ENCODE results near the gene SLIT3.

The SLIT3 gene

GRCh38 chr5:169015991-169016390 is 284.9 kb downstream of the SLIT3 start:
- no peak for DNase-seq

- DNase-seq, result no peak
These were observed 287.1 kb downstream of the SLIT3 start for GRCh38 chr5:169013846-169014245.

GRCh38 chr5:169013208-169013728 is 287.7 kb downstream of the SLIT3 start:
- DNase-seq, result no peak

DNA sequence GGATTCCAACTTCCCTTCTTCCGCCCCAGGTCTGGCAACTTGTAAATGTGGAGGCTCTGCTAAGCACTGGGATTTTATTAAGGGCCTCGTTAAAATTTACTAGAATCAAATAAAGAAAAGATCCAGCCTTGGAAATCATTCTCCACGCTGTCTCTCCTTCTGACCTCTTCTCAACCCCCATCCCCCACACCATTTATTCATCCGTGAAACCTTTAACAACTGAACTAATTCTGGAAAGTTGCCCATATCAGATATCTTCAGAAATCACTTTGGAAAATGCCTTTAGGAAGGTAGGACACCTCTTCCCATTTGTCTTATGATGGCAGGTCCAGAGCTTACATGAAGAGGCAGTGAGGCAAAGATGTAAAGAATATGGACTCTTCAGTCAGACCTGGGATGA is 288.5 kb downstream of the SLIT3 start:
- DNase-seq, result no peak

GRCh38 chr5:169011451-169011850 is 289.5 kb downstream of the SLIT3 start:
- DNase-seq, result no peak

DNA sequence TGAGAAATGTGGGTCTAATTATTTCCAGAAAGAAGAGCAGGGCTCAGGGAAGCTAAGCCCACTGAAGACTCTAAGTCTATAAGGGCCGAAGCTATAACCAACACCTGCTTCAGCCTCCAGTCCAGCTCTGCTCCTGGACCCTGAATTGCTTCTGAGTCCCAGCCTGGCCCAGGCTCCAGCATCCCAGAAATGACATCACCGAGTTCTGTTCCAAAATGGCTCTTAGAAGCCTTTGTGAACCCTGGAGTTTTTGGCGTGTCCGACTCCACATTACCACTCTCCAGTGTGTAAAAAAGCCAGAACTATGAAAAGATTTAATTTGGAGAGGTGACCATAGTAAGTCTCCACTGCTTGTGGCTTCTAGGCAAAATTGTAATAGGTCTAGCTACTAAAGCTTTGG is 289.9 kb downstream of the SLIT3 start:
- DNase-seq, result no peak

DNA sequence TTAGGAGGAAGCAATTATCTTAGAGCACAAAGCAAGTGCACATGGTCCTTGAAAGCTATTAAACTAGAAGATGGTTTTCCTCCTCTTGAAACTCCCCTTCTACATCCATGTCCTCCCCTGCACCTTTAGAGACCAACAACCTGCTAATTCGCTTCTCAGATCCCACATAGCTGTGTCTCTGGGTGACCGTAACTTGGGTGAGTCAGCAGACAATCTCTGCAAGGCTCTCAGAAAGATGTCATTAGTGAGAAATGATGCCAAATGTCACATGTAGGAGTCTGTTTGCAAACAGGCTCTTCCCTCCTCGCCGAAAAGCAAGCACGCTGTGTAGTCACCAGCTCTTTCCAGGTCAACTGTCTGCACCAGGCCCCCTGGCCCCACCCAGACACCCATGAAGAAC is 291.8 kb downstream of the SLIT3 start:
- no peak for DNase-seq

GRCh38 chr5:169006842-169007790 is 293.8 kb downstream of the SLIT3 start:
- no peak for DNase-seq

- DNase-seq, result no peak
These were observed 296.4 kb downstream of the SLIT3 start for GRCh38 chr5:169004551-169004950.

DNA sequence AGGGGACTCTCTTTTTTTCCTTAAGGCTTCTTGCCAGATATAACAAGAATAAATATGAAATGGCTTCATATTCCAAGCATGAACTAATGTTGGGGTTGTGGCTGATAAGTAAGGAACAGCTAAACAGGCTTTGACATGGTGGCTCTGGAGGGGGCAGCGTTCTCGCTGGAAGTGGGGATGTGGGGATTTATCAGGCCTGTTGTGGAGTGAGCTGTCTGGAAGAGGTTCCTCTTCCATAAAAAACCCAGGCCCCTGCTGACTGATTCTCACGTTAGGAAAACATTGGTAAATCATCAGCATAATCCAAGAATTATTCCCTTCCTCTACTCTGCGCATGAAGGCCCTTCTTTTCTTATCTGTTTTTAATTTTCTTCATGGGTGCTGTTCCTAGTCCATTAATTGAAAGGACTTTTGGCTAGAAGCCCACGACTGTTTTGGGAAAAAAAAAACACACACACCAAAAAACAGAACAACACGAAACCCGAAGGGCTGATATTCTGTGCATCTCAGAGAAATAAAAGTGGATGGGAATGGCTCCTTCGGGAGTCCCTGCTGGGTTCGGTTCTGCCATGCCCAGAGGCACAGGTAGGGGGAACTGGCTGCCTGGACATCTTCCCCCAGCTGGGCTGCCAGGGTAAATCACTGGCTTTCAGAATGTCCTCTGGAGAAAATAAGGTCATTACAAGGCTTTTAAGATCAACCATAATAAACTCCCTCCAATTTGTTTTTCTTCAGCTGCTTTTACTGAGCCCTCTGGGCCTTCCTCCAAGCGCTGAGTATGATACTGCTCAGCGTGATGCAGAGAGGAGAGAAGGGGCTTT is 297.0 kb downstream of the SLIT3 start:
- DNase-seq, result no peak

DNA sequence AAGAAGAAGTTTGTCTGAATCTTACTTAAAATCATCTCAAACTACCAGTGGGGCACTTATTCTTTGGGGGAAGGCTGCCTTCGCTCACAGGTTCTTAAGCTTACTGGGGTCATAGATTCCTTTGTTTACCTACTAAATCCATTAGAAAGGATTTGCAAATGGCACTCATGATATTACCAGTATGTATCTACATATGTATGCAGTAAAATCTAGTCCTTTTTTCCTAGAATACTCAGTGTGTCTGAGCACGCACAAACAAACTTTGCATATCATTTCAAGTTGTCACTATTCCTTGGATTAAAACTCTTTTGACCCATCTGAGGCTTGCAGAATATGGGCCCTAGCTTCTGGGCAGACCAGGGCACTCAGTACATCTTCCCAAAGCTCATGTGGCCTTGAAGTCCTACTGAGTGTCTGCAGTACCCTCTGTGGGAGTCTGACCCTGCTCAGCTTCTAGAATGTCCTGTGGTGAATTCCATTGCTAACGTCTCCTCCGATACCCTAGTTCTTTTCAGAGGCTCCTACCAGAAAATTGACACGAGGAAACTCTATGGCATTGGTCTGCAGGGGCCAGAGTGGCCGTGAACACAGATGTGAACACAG is 297.9 kb downstream of the SLIT3 start:
- DNase-seq, result no peak

GRCh38 chr5:169001394-169001793 is 299.5 kb downstream of the SLIT3 start:
- DNase-seq, result no peak

GRCh38 chr5:168995024-168995423 is 305.9 kb downstream of the SLIT3 start:
- DNase-seq, result no peak

- no peak for DNase-seq
These were observed 308.3 kb downstream of the SLIT3 start for GRCh38 chr5:168992687-168993086.

- no peak for DNase-seq
These were observed 308.9 kb downstream of the SLIT3 start for GRCh38 chr5:168992016-168992415.

DNA sequence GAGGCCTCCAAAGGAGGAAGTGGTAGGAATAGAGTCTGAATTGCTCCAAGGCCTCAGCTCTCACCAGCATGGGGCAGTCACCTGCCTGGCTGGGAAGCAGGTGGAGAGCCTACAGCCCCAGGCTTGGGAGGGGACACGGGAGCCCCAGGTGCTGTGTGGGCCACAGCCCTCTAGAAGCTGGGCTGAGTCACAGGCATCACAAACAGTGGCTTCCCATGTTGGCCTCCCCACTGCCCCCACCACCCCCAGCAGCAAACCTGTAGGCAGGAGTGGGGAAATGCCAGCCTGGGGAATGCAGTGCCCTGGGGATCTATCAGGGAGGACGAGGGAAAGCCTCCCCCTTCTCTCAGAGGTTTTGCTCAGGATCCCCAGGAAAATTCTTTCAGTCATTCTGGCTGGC is 309.6 kb downstream of the SLIT3 start:
- DNase-seq, result no peak

DNA sequence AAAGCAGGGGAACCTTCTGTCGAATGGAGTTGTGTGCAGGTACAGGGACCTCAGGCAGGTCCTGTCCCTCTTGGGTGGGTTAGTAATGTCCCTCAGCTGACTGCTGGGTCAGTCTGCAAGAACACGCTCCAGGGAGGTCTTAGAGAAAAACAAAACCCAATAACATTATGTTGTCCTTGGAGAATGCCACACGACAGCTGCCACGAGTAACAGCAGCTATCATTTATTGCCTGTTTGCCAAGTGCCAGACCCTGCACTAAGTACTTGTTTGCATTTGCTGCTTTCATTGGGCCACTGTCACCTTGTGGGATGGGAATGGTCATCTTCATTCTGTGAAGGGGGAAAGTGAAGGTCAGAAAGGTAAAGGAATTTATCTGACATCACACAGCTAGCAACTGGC is 310.3 kb downstream of the SLIT3 start:
- DNase-seq, result no peak

DNA sequence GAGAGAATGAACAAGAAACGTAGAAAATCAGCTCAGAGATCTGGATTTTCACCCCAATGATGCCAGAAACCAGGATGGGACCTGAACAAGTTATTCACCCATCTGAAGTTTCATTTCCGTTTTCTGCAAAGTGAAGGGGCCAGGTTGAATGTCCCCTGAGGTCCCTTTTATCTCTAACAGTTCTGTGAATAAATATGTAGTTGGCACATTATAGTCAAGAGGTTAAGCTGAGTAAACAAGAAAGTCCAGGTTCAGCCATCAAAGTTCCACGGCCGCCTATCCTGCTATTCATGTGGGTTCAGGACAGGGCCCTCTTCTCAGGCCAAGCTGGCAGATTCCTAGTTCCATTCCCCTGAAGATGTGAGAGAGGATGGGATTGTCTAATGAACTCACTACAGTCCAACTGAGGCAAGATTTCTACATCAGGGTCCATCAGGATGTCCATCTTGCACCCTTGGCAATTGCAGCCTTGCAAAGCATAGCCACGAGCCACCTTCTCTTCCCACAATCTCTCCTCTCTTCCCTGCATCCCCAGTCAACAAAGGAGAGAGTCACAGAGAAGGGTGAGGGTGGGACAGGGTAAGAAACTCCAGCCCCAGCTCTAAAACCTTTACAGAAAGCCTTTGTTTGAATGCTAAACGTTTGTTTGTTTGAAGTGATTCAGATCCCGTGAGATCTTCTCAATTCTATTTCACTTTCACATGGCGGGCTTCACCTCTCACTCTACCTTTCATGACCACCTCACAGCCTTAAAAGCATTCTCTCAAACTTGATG is 311.0 kb downstream of the SLIT3 start:
- no peak for DNase-seq

GRCh38 chr5:168988699-168989098 is 312.2 kb downstream of the SLIT3 start:
- no peak for DNase-seq

DNA sequence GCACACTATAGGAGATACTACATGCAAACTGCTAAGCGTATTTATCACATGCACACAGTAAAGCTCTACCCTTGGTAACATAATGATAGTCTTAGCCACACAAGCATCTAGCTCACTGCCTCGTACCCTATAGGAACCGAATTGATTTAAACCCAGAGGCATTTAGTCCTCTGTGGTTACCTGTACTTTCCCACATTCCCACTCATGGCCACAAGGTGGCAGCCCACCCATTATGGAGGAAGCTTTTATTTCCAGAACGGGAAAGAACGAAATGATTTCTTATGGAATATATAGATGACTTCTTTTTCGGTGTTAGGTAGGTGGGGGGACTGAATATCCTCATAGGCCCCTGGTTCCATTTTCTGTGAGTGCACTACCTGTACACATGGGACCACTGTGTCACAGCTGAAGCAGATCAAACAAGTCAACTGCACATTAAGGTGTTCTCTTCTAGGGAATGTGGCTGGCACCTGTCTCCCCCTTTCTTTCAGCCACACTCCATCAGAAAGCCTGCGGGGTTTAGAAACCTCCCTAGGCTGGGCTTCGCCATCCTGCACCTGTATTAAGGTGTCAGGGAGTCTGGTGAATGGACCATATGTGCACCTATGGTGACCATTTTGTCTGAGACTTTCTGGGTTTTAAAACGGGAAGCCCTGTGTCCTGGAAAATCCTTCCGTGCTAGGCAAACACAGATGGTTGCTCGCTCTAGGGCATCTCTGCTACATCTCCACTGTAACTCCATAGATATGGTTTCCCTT is 313.2 kb downstream of the SLIT3 start:
- peak; percentile 49 for DNase-seq

GRCh38 chr5:168985454-168985853 is 315.5 kb downstream of the SLIT3 start:
- no peak for DNase-seq

Data from CD4-positive, alpha-beta T cell treated with Interleukin-12 subunit alpha and Interleukin-12 subunit beta, for 1 hour (primary cell).